H1 (cell line): ENCODE data around the gene SLC41A2. TPM values are rescaled to one million over a fixed set of nuclear protein-coding genes. Genes with fewer than 3 reads are reported as not detected.

ENCODE experiments used
- CTCF ChIA-PET: fragments of 300-600 bp; sonication (Branson Sonifier 250); formaldehyde crosslinking; loops from one replicate; lab custom pipeline; 2021; ENCODE audit not compliant: partially characterized antibody; lab: Charles Lee
- POLR2A ChIA-PET: fragments of 300-600 bp; sonication (Branson Sonifier 250); formaldehyde crosslinking; loops from one replicate; lab custom pipeline; 2021; ENCODE audit warnings: inconsistent platforms; ENCODE audit not compliant: partially characterized antibody; lab: Charles Lee
- DNase-seq, 2 experiments: peaks; one replicate each; pipeline versions ENCODE4 v3.0.0 to v3.0.0-alpha.2; 2010 to 2022; ENCODE audit warnings: low spot score in 2 of 2, low read depth in 1 of 2, mixed read lengths in 1 of 2
- FAIRE-seq: peaks from 2 replicates; lab custom pipeline; 2011; peaks lifted over from hg19 to GRCh38; lab: Jason Lieb, UNC
- H2AFZ ChIP-seq: 2 replicates; pipeline ENCODE4 v1.8.1; 2012; ENCODE audit warnings: low read length, inconsistent platforms
- H2AK5ac ChIP-seq: 2 replicates; pipeline ENCODE4 v1.6.1; 2013; ENCODE audit warnings: low read depth, low read length
- H2BK120ac ChIP-seq: replicated peaks from 2 replicates; pipeline ENCODE3; 2013; ENCODE audit warnings: low read depth, low read length, inconsistent platforms
- H2BK12ac ChIP-seq: 2 replicates; pipeline ENCODE4 v1.6.1; 2013; ENCODE audit warnings: low read depth, low read length
- H2BK15ac ChIP-seq: 2 replicates; pipeline ENCODE4 v1.6.1; 2013; ENCODE audit warnings: low read length
- H2BK20ac ChIP-seq: 2 replicates; pipeline ENCODE4 v1.6.1; 2013; ENCODE audit warnings: low read length
- H2BK5ac ChIP-seq: 2 replicates; pipeline ENCODE4 v1.6.1; 2013; ENCODE audit warnings: low read depth, low read length
- H3K14ac ChIP-seq: 2 replicates; pipeline ENCODE4 v1.6.1; 2013; ENCODE audit warnings: inconsistent platforms; ENCODE audit not compliant: insufficient read length
- H3K18ac ChIP-seq: 2 replicates; pipeline ENCODE4 v1.6.1; 2013; ENCODE audit warnings: low read length; ENCODE audit errors: extremely low read depth
- H3K23ac ChIP-seq: 2 replicates; pipeline ENCODE4 v1.6.1; 2013; ENCODE audit warnings: inconsistent platforms; ENCODE audit not compliant: insufficient read length
- H3K23me2 ChIP-seq: 2 replicates; pipeline ENCODE4 v1.6.1; 2013; ENCODE audit warnings: low read depth, low read length
- H3K27ac ChIP-seq: 2 replicates; pipeline ENCODE4 v1.6.1; 2011; ENCODE audit warnings: low read depth, low read length, inconsistent platforms
- H3K27me3 ChIP-seq, 4 experiments: replicated peaks in 1 of 4; 1 replicate in 1 of 4; 2 replicates in 3 of 4; pipeline versions ENCODE4 v1.6.1 to v1.8.1; 2011 to 2013; ENCODE audit warnings: low read length in 3 of 4, mild to moderate bottlenecking in 3 of 4, inconsistent platforms in 2 of 4, mixed read lengths in 2 of 4, moderate library complexity in 1 of 4; ENCODE audit not compliant: control insufficient read depth in 3 of 4, insufficient read depth in 3 of 4; ENCODE audit errors: extremely low read depth in 1 of 4
- H3K36me3 ChIP-seq, 4 experiments: 2 replicates each; pipeline versions ENCODE4 v1.6.1 to v1.8.1; 2011 to 2013; ENCODE audit warnings: mild to moderate bottlenecking in 4 of 4, low read length in 3 of 4, moderate library complexity in 2 of 4, control low read depth in 1 of 4, inconsistent platforms in 1 of 4; ENCODE audit not compliant: insufficient read depth in 4 of 4, control insufficient read depth in 2 of 4
- H3K4ac ChIP-seq: replicated peaks from 2 replicates; pipeline ENCODE3; 2013; ENCODE audit warnings: low read length, low read depth, mixed read lengths, inconsistent platforms; ENCODE audit not compliant: insufficient read length
- H3K4me1 ChIP-seq, 4 experiments: replicated peaks in 1 of 4; 1 replicate in 1 of 4; 2 replicates in 3 of 4; pipeline versions ENCODE4 v1.6.1 to v1.8.1; 2011 to 2013; ENCODE audit warnings: low read length in 3 of 4, inconsistent platforms in 2 of 4, mixed read lengths in 1 of 4; ENCODE audit not compliant: insufficient read depth in 4 of 4, control insufficient read depth in 3 of 4
- H3K4me2 ChIP-seq, 2 experiments: 2 replicates each; pipeline versions ENCODE4 v1.6.1 to v1.8.1; 2011 to 2013; ENCODE audit warnings: low read depth in 2 of 2, low read length in 2 of 2, control low read depth in 1 of 2, inconsistent platforms in 1 of 2, mild to moderate bottlenecking in 1 of 2; ENCODE audit not compliant: insufficient read depth in 1 of 2
- H3K4me3 ChIP-seq, 4 experiments: fragments of 200-600, 300-600 bp in 1 of 4; sonication (generic), shearing (Covaris generic), sonication (Bioruptor Twin) in 1 of 4; 2 replicates each; pipeline versions ENCODE4 v1.5.1 to v1.8.1; 2011 to 2016; ENCODE audit warnings: low read length in 4 of 4, low read depth in 3 of 4, control low read depth in 2 of 4, inconsistent platforms in 2 of 4, mild to moderate bottlenecking in 2 of 4, mixed read lengths in 1 of 4, moderate library complexity in 1 of 4; ENCODE audit not compliant: insufficient read depth in 2 of 4; ENCODE audit errors: extremely low read depth in 1 of 4
- H3K56ac ChIP-seq: replicated peaks from 2 replicates; pipeline ENCODE3; 2013; ENCODE audit warnings: low read depth, mild to moderate bottlenecking, mixed read lengths, low read length, inconsistent platforms; ENCODE audit not compliant: insufficient read length
- H3K79me1 ChIP-seq: 2 replicates; pipeline ENCODE4 v1.6.1; 2013; ENCODE audit warnings: low read depth, low read length, control low read depth
- H3K79me2 ChIP-seq, 2 experiments: 2 replicates each; pipeline versions ENCODE4 v1.6.1 to v1.8.1; 2012 to 2013; ENCODE audit warnings: low read length in 2 of 2, mild to moderate bottlenecking in 2 of 2, inconsistent platforms in 1 of 2; ENCODE audit not compliant: insufficient read depth in 2 of 2, control insufficient read depth in 1 of 2
- H3K9ac ChIP-seq, 4 experiments: replicated peaks in 1 of 4; 1 replicate in 1 of 4; 2 replicates in 3 of 4; pipeline versions ENCODE4 v1.6.1 to v1.8.1; 2011 to 2013; ENCODE audit warnings: low read depth in 3 of 4, low read length in 3 of 4, control low read depth in 2 of 4, mild to moderate bottlenecking in 2 of 4, moderate library complexity in 2 of 4, inconsistent platforms in 1 of 4; ENCODE audit errors: extremely low read depth in 1 of 4
- H3K9me3 ChIP-seq, 2 experiments: 2 replicates each; pipeline versions ENCODE4 v1.6.1 to v1.8.1; 2012 to 2013; ENCODE audit warnings: mild to moderate bottlenecking in 2 of 2, moderate library complexity in 2 of 2, control low read depth in 1 of 2, inconsistent platforms in 1 of 2, low read depth in 1 of 2, low read length in 1 of 2, mixed read lengths in 1 of 2; ENCODE audit not compliant: insufficient read depth in 2 of 2
- H4K20me1 ChIP-seq, 2 experiments: replicated peaks in 1 of 2; 2 replicates each; pipeline versions ENCODE3 to v1.8.1; 2011 to 2013; ENCODE audit warnings: inconsistent platforms in 2 of 2, low read length in 2 of 2, mild to moderate bottlenecking in 1 of 2; ENCODE audit not compliant: insufficient read depth in 2 of 2, control insufficient read depth in 1 of 2
- H4K5ac ChIP-seq: 2 replicates; pipeline ENCODE4 v1.6.1; 2013; ENCODE audit warnings: low read length, low read depth, mixed read lengths, inconsistent platforms; ENCODE audit not compliant: insufficient read length
- H4K8ac ChIP-seq: 2 replicates; pipeline ENCODE4 v1.8.0; 2013; ENCODE audit warnings: mild to moderate bottlenecking, moderate library complexity, low read length, inconsistent platforms; ENCODE audit not compliant: insufficient read depth; ENCODE audit errors: extremely low read depth
- H4K91ac ChIP-seq: replicated peaks from 2 replicates; pipeline ENCODE3; 2013; ENCODE audit warnings: low read length, mixed read lengths, inconsistent platforms; ENCODE audit not compliant: insufficient read length
- CBX8 ChIP-seq: fragments of 300-800, 300-1000 bp; sonication (generic); IDR thresholded peaks from 2 replicates; pipeline ENCODE4 v1.7.1; 2016; ENCODE audit warnings: low read depth, low read length, borderline replicate concordance
- CEBPB ChIP-seq: IDR thresholded peaks from 2 replicates; pipeline ENCODE4 v1.6.1; 2012; ENCODE audit warnings: low read depth, low read length
- CHD2 ChIP-seq: IDR thresholded peaks from 2 replicates; pipeline ENCODE4 v1.6.1; 2012; ENCODE audit warnings: low read length, improper control_type of control experiment
- CTBP2 ChIP-seq: IDR thresholded peaks from 2 replicates; pipeline ENCODE4 v1.7.0; 2011; ENCODE audit warnings: borderline replicate concordance, mild to moderate bottlenecking, moderate library complexity, mixed read lengths, low read length; ENCODE audit not compliant: insufficient read depth, insufficient read length
- RAD21 ChIP-seq, 2 experiments: IDR thresholded peaks in 1 of 2; conservative IDR thresholded peaks in 1 of 2; 2 replicates each; pipeline ENCODE4 v1.6.1; 2011; ENCODE audit warnings: low read depth in 2 of 2, low read length in 2 of 2, improper control_type of control experiment in 1 of 2, inconsistent platforms in 1 of 2, mild to moderate bottlenecking in 1 of 2, moderate library complexity in 1 of 2
- RXRA ChIP-seq: IDR thresholded peaks from 2 replicates; pipeline ENCODE4 v1.6.1; 2011; ENCODE audit warnings: low read depth, mild to moderate bottlenecking, low read length, moderate library complexity; ENCODE audit not compliant: insufficient read depth
- SIN3A ChIP-seq, 2 experiments: IDR thresholded peaks in 1 of 2; conservative IDR thresholded peaks in 1 of 2; 2 replicates each; pipeline ENCODE4 v1.6.1; 2011 to 2012; ENCODE audit warnings: low read length in 2 of 2, improper control_type of control experiment in 1 of 2, low read depth in 1 of 2, mild to moderate bottlenecking in 1 of 2
- TAF1 ChIP-seq: IDR thresholded peaks from 2 replicates; pipeline ENCODE4 v1.6.1; 2011; ENCODE audit warnings: mild to moderate bottlenecking, low read depth, low read length
- TBP ChIP-seq: IDR thresholded peaks from 2 replicates; pipeline ENCODE4 v1.6.1; 2011; ENCODE audit warnings: low read depth, low read length, improper control_type of control experiment
- WGBS, 2 experiments: shearing (Covaris generic) in 1 of 2; methylation state at CpG; one replicate each; pipeline versions ENCODE4 v1.1.6 to v1.1.7; 2013 to 2015; ENCODE audit warnings: low lambda C conversion rate in 2 of 2, mixed read lengths in 2 of 2, inconsistent platforms in 1 of 2, low coverage in 1 of 2, missing lambda C conversion rate in 1 of 2; ENCODE audit not compliant: insufficient replicate concordance in 2 of 2, insufficient coverage in 1 of 2, insufficient read length in 1 of 2; ENCODE audit errors: extremely low coverage in 1 of 2, missing lambda C conversion rate in 1 of 2; 5-methylcytosine and 5-hydroxymethylcytosine counted together
- polyA plus RNA-seq, 7 experiments: library from polyadenylated mRNA; depleted of rRNA in 3 of 7; stranded (reverse) in 5 of 7; unstranded in 2 of 7; fragments of >200 nt in 5 of 7; fragments of 200-250 nt in 2 of 7; gene quantifications; 1 replicate in 5 of 7; 2 replicates in 1 of 7; 4 replicates in 1 of 7; pipeline versions ENCODE4 v1.2.1 to v1.2.3, GENCODE V29; 2011 to 2013; ENCODE audit warnings: missing spikeins in 2 of 7, mixed read lengths in 2 of 7
- total RNA-seq: library from RNA; stranded (reverse); fragmentation: NEBNext Ultra II Directional; extraction: Animal tissue kit (Norgen Biotek cat#: 25700); gene quantifications from 2 replicates; pipeline ENCODE4 v1.2.1, GENCODE V29; 2021
- TF ChIP-seq, protein P1 (sequence below): IDR thresholded peaks from 2 replicates; pipeline ENCODE4 v1.6.1; 2011; ENCODE audit warnings: low read depth, mild to moderate bottlenecking, low read length; ENCODE audit not compliant: insufficient read depth
- TF ChIP-seq, protein P2 (sequence below): IDR thresholded peaks from 2 replicates; pipeline ENCODE4 v1.6.1; 2012; ENCODE audit warnings: inconsistent platforms
- TF ChIP-seq, protein P3 (sequence below): IDR thresholded peaks from 2 replicates; pipeline ENCODE4 v1.6.1; 2011; ENCODE audit warnings: low read length, improper control_type of control experiment

SLC41A2 gene
- total and polyA plus RNA-seq, 2 of the 8 experiments (the other 6 are each of a cell fraction or from before 2014, with no cell fraction given): 0.79 to 3.0 TPM

DNA sequence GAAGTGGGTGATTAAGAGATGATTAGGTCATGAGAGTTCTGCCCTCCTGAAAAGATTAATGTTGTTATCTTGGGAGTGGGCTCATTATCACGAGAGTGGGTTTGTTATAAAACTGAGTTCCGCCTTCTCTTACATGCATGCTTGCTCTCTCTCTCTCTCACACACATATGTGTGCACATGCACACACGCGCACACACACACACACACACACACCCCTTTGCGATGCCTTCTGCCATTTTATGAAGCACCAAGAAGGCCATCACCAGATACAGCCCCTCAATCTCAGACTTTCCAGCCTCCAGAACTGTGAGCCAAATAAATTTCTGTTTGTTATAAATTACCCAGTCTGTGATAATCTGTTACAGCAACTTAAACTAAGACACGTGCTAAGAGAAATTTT, 5.7 kb upstream of the SLC41A2 start:
- POLR2A ChIA-PET: no interaction called here
- H3K9ac ChIP-seq: no peak overlapping the region
- 91% methylated on average over 6 of the region's 6 CpGs; no CpG with 5 or more reads in 1 of the 2 experiments for WGBS, 2 experiments
- no peak overlapping the region for H2BK12ac ChIP-seq
- H3K56ac ChIP-seq: no peak overlapping the region
- no peak overlapping the region for H2AK5ac ChIP-seq
- no peak overlapping the region for H3K18ac ChIP-seq
- H3K9me3 ChIP-seq: no peaks in the 10 kb centered on the region
- H2AFZ ChIP-seq: no peak overlapping the region
- H3K4me2 ChIP-seq: no peak overlapping the region
- H3K14ac ChIP-seq: no peak overlapping the region
- H3K4ac ChIP-seq: no peak overlapping the region
- H3K27ac ChIP-seq: no peak overlapping the region
- no peaks in the 10 kb centered on the region for H3K79me2 ChIP-seq
- no peak overlapping the region for H2BK5ac ChIP-seq
- H4K20me1 ChIP-seq: no peaks in the 10 kb centered on the region
- no peak overlapping the region for H4K8ac ChIP-seq
- H4K5ac ChIP-seq: no peak overlapping the region
- CTCF ChIA-PET: no interaction called here
- no peak overlapping the region for H3K4me3 ChIP-seq
- 0 out of 7 replicates have a peak, but pooled peaks cover 0 to 2% (median 0%) of the 10 kb centered on the region in 4 experiments for H3K4me1 ChIP-seq
- DNase-seq (no peak), FAIRE-seq (no peak)
- no peaks in the 10 kb centered on the region for H3K36me3 ChIP-seq
- H2BK20ac ChIP-seq: no peak overlapping the region
- no peak overlapping the region for H3K23ac ChIP-seq
- H2BK120ac ChIP-seq: no peak overlapping the region
- no peak overlapping the region for H4K91ac ChIP-seq
- H3K27me3 ChIP-seq: peaks cover 0 to 9% (median 3%) of the 10 kb centered on the region in 4 experiments; a peak in 3 of 7 replicates
- no peaks in the 10 kb centered on the region for H3K79me1 ChIP-seq
- no peaks in the 10 kb centered on the region for H3K23me2 ChIP-seq
- no peak overlapping the region for H2BK15ac ChIP-seq
- TF ChIP-seq, protein P1, sequence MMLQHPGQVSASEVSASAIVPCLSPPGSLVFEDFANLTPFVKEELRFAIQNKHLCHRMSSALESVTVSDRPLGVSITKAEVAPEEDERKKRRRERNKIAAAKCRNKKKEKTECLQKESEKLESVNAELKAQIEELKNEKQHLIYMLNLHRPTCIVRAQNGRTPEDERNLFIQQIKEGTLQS: no peak
- TF ChIP-seq CTBP2 (no peak), TAF1 (no peak), SIN3A (conservative IDR thresholded peaks at IDR 0.05 in 1 of 2, IDR thresholded peaks at IDR 0.05 in 1 of 2; ENCODE audit: low read depth in 1 of 2, low read length in 2 of 2) (no peak), RXRA (no peak), CHD2 (no peak), RAD21 (IDR thresholded peaks at IDR 0.05 in 1 of 2, conservative IDR thresholded peaks at IDR 0.05 in 1 of 2; ENCODE audit: low read depth in 2 of 2, low read length in 2 of 2) (no peak), CEBPB (no peak), TBP (no peak), CBX8 (no peak)
- TF ChIP-seq, protein P2, sequence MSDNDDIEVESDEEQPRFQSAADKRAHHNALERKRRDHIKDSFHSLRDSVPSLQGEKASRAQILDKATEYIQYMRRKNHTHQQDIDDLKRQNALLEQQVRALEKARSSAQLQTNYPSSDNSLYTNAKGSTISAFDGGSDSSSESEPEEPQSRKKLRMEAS: no peak
- TF ChIP-seq, protein P3, sequence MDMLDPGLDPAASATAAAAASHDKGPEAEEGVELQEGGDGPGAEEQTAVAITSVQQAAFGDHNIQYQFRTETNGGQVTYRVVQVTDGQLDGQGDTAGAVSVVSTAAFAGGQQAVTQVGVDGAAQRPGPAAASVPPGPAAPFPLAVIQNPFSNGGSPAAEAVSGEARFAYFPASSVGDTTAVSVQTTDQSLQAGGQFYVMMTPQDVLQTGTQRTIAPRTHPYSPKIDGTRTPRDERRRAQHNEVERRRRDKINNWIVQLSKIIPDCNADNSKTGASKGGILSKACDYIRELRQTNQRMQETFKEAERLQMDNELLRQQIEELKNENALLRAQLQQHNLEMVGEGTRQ: no peak
